Hepatocyte (in vitro differentiated cells): ENCODE results near the gene AKAP13. TPM values are rescaled to one million over a fixed set of nuclear protein-coding genes. Genes with fewer than 3 reads are reported as not detected.

Experiments
- DNase-seq: peaks from one replicate; pipeline ENCODE4 v3.0.0-alpha.2; 2016; ENCODE audit warnings: low spot score
- H2AFZ ChIP-seq: fragments of 200-600 bp; sonication (generic); 2 replicates; pipeline ENCODE4 v1.6.0; 2016; ENCODE audit warnings: antibody characterized with exemption, mild to moderate bottlenecking
- H3K27ac ChIP-seq: fragments of 200-600 bp; sonication (generic); 2 replicates; pipeline ENCODE4 v1.5.1; 2016; ENCODE audit warnings: mild to moderate bottlenecking
- H3K27me3 ChIP-seq: fragments of 200-600 bp; sonication (generic); 2 replicates; pipeline ENCODE4 v1.6.1; 2016
- H3K36me3 ChIP-seq: fragments of 200-600 bp; sonication (generic); replicated peaks from 2 replicates; pipeline ENCODE4 v1.5.1; 2016; ENCODE audit warnings: low read depth; ENCODE audit not compliant: insufficient read depth
- H3K4me1 ChIP-seq: fragments of 200-600 bp; sonication (generic); 2 replicates; pipeline ENCODE4 v1.5.1; 2016; ENCODE audit warnings: mild to moderate bottlenecking, moderate library complexity; ENCODE audit not compliant: insufficient read depth
- H3K4me2 ChIP-seq: fragments of 200-600 bp; sonication (generic); 2 replicates; pipeline ENCODE4 v1.6.0; 2016
- H3K4me3 ChIP-seq: fragments of 200-600 bp; sonication (generic); 2 replicates; pipeline ENCODE4 v1.5.1; 2016; ENCODE audit warnings: mild to moderate bottlenecking
- H3K79me2 ChIP-seq: fragments of 200-600 bp; sonication (generic); 2 replicates; pipeline ENCODE4 v1.6.0; 2017; ENCODE audit warnings: mild to moderate bottlenecking
- H3K9me2 ChIP-seq: fragments of 200-600 bp; sonication (generic); replicated peaks from 2 replicates; pipeline ENCODE4 v1.6.0; 2017; ENCODE audit warnings: mild to moderate bottlenecking; ENCODE audit not compliant: insufficient read depth
- H3K9me3 ChIP-seq: fragments of 200-600 bp; sonication (generic); 2 replicates; pipeline ENCODE4 v1.5.1; 2016; ENCODE audit warnings: low read depth, mild to moderate bottlenecking
- H4K20me1 ChIP-seq: fragments of 200-600 bp; sonication (generic); 2 replicates; pipeline ENCODE4 v1.6.0; 2016; ENCODE audit warnings: mild to moderate bottlenecking; ENCODE audit not compliant: insufficient read depth, poor library complexity, severe bottlenecking
- CTCF ChIP-seq: fragments of 200-600 bp; sonication (generic); IDR thresholded peaks from 2 replicates; pipeline ENCODE4 v1.5.1; 2016; ENCODE audit warnings: antibody characterized with exemption, mild to moderate bottlenecking; ENCODE audit not compliant: poor library complexity
- EZH2 ChIP-seq: fragments of 200-600 bp; sonication (generic); IDR thresholded peaks from 2 replicates; pipeline ENCODE4 v1.6.1; 2016; ENCODE audit warnings: antibody characterized with exemption, mild to moderate bottlenecking, borderline replicate concordance
- EZH2phosphoT487 ChIP-seq: fragments of 200-600 bp; sonication (generic); IDR thresholded peaks from one replicate; pipeline ENCODE4 v1.6.1; 2018; ENCODE audit warnings: antibody characterized with exemption, mild to moderate bottlenecking, low read depth, moderate library complexity; ENCODE audit not compliant: unreplicated experiment, severe bottlenecking
- WGBS: methylation state at CpG from one replicate; pipeline ENCODE4 v1.1.6; 2016; ENCODE audit warnings: low lambda C conversion rate; ENCODE audit errors: missing lambda C conversion rate; 5-methylcytosine and 5-hydroxymethylcytosine counted together
- polyA plus RNA-seq: library from polyadenylated mRNA; unstranded; fragments of >200 nt; fragmentation: Nextera tagmentation; extraction: Ambion mirVana; gene quantifications from 2 replicates; pipeline ENCODE4 v1.2.1, GENCODE V29; 2016
- total RNA-seq: library from RNA; depleted of rRNA; stranded (reverse); fragments of >200 nt; gene quantifications from 2 replicates; pipeline ENCODE4 v1.2.3, GENCODE V29; 2014

Gene AKAP13
- total and polyA plus RNA-seq, 2 experiments from 2014 or later: 55.6 to 80.9 TPM

GRCh38 chr15:85427286-85428028, 47.1 kb downstream of the AKAP13 start:
- DNase-seq: no peak
- 77% methylated on average over 5 of the region's 5 CpGs for WGBS
- H3K79me2 ChIP-seq: peaks cover 100% of the 10 kb centered on the region
- H3K9me2 ChIP-seq: no peaks in the 10 kb centered on the region
- H3K4me2 ChIP-seq: no peak overlapping the region
- no peaks in the 10 kb centered on the region for H3K36me3 ChIP-seq
- no peaks in the 10 kb centered on the region for H3K27me3 ChIP-seq
- H3K4me1 ChIP-seq: peaks cover 3% of the 10 kb centered on the region
- H3K9me3 ChIP-seq: no peaks in the 10 kb centered on the region
- no peak overlapping the region for H2AFZ ChIP-seq
- TF ChIP-seq EZH2phosphoT487 (no peak), CTCF (no peak), EZH2 (no peak)
- H3K27ac ChIP-seq: peak overlapping the region; percentile 6
- peaks cover 28% of the 10 kb centered on the region for H4K20me1 ChIP-seq
- no peak overlapping the region for H3K4me3 ChIP-seq

- peaks cover 92% of the 10 kb centered on the region for H3K79me2 ChIP-seq
- no peak overlapping the region for H2AFZ ChIP-seq
- TF ChIP-seq EZH2 (no peak), EZH2phosphoT487 (no peak), CTCF (no peak)
- no peak overlapping the region for H3K4me3 ChIP-seq
- WGBS: 99% methylated on average over 3 of the region's 3 CpGs
- no peaks in the 10 kb centered on the region for H3K36me3 ChIP-seq
- H3K9me3 ChIP-seq: no peaks in the 10 kb centered on the region
- no peak overlapping the region for H3K4me2 ChIP-seq
- H4K20me1 ChIP-seq: peaks cover 10% of the 10 kb centered on the region
- no peak for DNase-seq
- no peaks in the 10 kb centered on the region for H3K9me2 ChIP-seq
- H3K27ac ChIP-seq: no peak overlapping the region
- no peaks in the 10 kb centered on the region for H3K27me3 ChIP-seq
- H3K4me1 ChIP-seq: peaks cover 3% of the 10 kb centered on the region
Measured at GRCh38 chr15:85429522-85429921, 49.1 kb downstream of the AKAP13 start.

GRCh38 chr15:85430406-85431204, 50.2 kb downstream of the AKAP13 start:
- Histone ChIP-seq H3K9me2 (no peaks in the 10 kb centered on the region), H2AFZ (no peak overlapping the region), H3K4me2 (no peak overlapping the region), H3K27ac (no peak overlapping the region), H3K4me1 (peaks cover 3% of the 10 kb centered on the region), H3K4me3 (no peak overlapping the region), H3K27me3 (no peaks in the 10 kb centered on the region), H3K9me3 (no peaks in the 10 kb centered on the region), H3K36me3 (no peaks in the 10 kb centered on the region), H3K79me2 (peaks cover 81% of the 10 kb centered on the region), H4K20me1 (peaks cover 10% of the 10 kb centered on the region)
- TF ChIP-seq EZH2 (no peak), CTCF (no peak), EZH2phosphoT487 (no peak)
- 72% methylated on average over 6 of the region's 6 CpGs for WGBS
- DNase-seq: no peak
